Gastroesophageal sphincter (tissue), 3 donors: ENCODE results near the gene CHML.

Experiments used
- POLR2AphosphoS5 ChIP-seq: sonication (generic); formaldehyde crosslinking; IDR thresholded peaks from one replicate; pipeline ENCODE4 v1.6.1; 2017; ENCODE audit warnings: antibody characterized with exemption
- TF ChIP-seq, protein P1 (sequence below), 4 experiments: fragments of 200-600 bp in 2 of 4; fragments of 450-650 bp in 2 of 4; sonication (generic) in 1 of 4; IDR thresholded peaks; one replicate each; pipeline ENCODE4 v1.5.1; 2017 to 2019; ENCODE audit warnings: antibody characterized with exemption in 4 of 4, mild to moderate bottlenecking in 2 of 4, moderate library complexity in 2 of 4

- no peak for TF ChIP-seq POLR2AphosphoS5
- TF ChIP-seq, protein P1, sequence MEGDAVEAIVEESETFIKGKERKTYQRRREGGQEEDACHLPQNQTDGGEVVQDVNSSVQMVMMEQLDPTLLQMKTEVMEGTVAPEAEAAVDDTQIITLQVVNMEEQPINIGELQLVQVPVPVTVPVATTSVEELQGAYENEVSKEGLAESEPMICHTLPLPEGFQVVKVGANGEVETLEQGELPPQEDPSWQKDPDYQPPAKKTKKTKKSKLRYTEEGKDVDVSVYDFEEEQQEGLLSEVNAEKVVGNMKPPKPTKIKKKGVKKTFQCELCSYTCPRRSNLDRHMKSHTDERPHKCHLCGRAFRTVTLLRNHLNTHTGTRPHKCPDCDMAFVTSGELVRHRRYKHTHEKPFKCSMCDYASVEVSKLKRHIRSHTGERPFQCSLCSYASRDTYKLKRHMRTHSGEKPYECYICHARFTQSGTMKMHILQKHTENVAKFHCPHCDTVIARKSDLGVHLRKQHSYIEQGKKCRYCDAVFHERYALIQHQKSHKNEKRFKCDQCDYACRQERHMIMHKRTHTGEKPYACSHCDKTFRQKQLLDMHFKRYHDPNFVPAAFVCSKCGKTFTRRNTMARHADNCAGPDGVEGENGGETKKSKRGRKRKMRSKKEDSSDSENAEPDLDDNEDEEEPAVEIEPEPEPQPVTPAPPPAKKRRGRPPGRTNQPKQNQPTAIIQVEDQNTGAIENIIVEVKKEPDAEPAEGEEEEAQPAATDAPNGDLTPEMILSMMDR (IDR thresholded peaks at IDR 0.05): no peak
These were observed 14.5 kb upstream of the CHML start for GRCh38 chr1:241654641-241655040.
